Measurements from ENCODE around the gene HUS1B. TPM values are rescaled to one million over a fixed set of nuclear protein-coding genes. Genes with fewer than 3 reads are reported as not detected.

HUS1B gene
- total RNA-seq, 1 experiment from 2014 or later, result 1.1 TPM

- DNase-seq (ENCODE audit: low spot score), result no peak
- ChIA-PET CTCF (interaction anchor here (0.9 to 1.4 kb wide), 3 partner anchors 9 to 96 kb away, joined by 3 to 5 read pairs (median 3); no protein-coding TSS in a partner anchor), POLR2A (no interaction called here)
- H3K36me3 Mint-ChIP-seq, result no peaks in the 10 kb centered on the region
- no peaks in the 10 kb centered on the region for H3K9me3 Mint-ChIP-seq
- H3K27ac Mint-ChIP-seq, result no peak overlapping the region
- H3K4me1 Mint-ChIP-seq, result peaks cover 34% of the 10 kb centered on the region
- no peak for ATAC-seq
- TF ChIP-seq FOXP4 (CRISPR knock-in tag; IDR thresholded peaks at IDR 0.05) (no peak), ZNF219 (CRISPR knock-in tag; IDR thresholded peaks at IDR 0.05; ENCODE audit: borderline replicate concordance) (no peak), IRF2 (CRISPR knock-in tag; IDR thresholded peaks at IDR 0.05; ENCODE audit: borderline replicate concordance, low read depth) (no peak), JAZF1 (CRISPR knock-in tag; IDR thresholded peaks at IDR 0.05) (no peak), AFF4 (CRISPR knock-in tag; IDR thresholded peaks at IDR 0.05; ENCODE audit: borderline replicate concordance) (no peak), ZNF512 (CRISPR knock-in tag; IDR thresholded peaks at IDR 0.05; ENCODE audit: borderline replicate concordance) (no peak), ATF6 (CRISPR knock-in tag; IDR thresholded peaks at IDR 0.05) (no peak), ZSCAN18 (CRISPR knock-in tag; IDR thresholded peaks at IDR 0.05) (no peak), TCF7 (CRISPR knock-in tag; IDR thresholded peaks at IDR 0.05; ENCODE audit: low read depth) (no peak), SMAD3 (CRISPR knock-in tag; IDR thresholded peaks at IDR 0.05; ENCODE audit: borderline replicate concordance) (no peak), GABPB1 (CRISPR knock-in tag; IDR thresholded peaks at IDR 0.05) (no peak), TP53 (CRISPR knock-in tag; IDR thresholded peaks at IDR 0.05) (no peak), CREB1 (CRISPR knock-in tag; IDR thresholded peaks at IDR 0.05) (no peak)
- H3K4me3 Mint-ChIP-seq, result no peak overlapping the region
- H3K27me3 Mint-ChIP-seq (ENCODE audit: low read depth), result no peaks in the 10 kb centered on the region
These were observed 32.3 kb upstream of the HUS1B start for GRCh38 chr6:689223-689622.

GRCh38 chr6:686497-686896 lies 29.6 kb upstream of the HUS1B start:
- Mint-ChIP-seq H3K4me1 (peaks cover 45% of the 10 kb centered on the region), H3K4me3 (no peak overlapping the region), H3K36me3 (no peaks in the 10 kb centered on the region), H3K27me3 (ENCODE audit: low read depth) (no peaks in the 10 kb centered on the region), H3K9me3 (no peaks in the 10 kb centered on the region), H3K27ac (no peak overlapping the region)
- CTCF ChIA-PET, result interaction anchor here (0.7 kb wide), 1 partner anchor 94 kb away, joined by 3 read pairs; no protein-coding TSS in a partner anchor
- POLR2A ChIA-PET, result no interaction called here
- ATAC-seq, result 0 out of 2 replicates have a peak, but pooled peaks have one; percentile 8
- no peak for DNase-seq (ENCODE audit: low spot score)
- no peak for TF ChIP-seq NR1H2 (CRISPR knock-in tag; IDR thresholded peaks at IDR 0.05)
- TF ChIP-seq NFATC4 (CRISPR knock-in tag; IDR thresholded peaks at IDR 0.05), result no peak
